SK-N-SH (cell line): Measurements from ENCODE around the gene ATP8B3. TPM values are rescaled to one million over a fixed set of nuclear protein-coding genes. Genes with fewer than 3 reads are reported as not detected.

Experiments used
- CTCF ChIA-PET: fragments of 300-600, 350-600 bp; formaldehyde crosslinking; extraction: SDS; loops from one replicate; lab custom pipeline; 2021; lab: Yijun Ruan, JAX
- POLR2A ChIA-PET: fragments of 350-600 bp; sonication (Branson Sonifier 250); formaldehyde crosslinking; extraction: SDS; loops from one replicate; lab custom pipeline; 2020; ENCODE audit warnings: antibody characterized with exemption, inconsistent platforms; lab: Yijun Ruan, JAX
- DNase-seq: peaks from one replicate; pipeline ENCODE4 v3.0.0; 2012
- H2AFZ ChIP-seq: fragments of 200-600 bp; sonication (generic); 2 replicates; pipeline ENCODE4 v1.8.1; 2016; ENCODE audit warnings: antibody characterized with exemption, mild to moderate bottlenecking, low read depth
- H3F3A ChIP-seq: fragments of 200-600 bp; sonication (generic); replicated peaks from 2 replicates; pipeline ENCODE3; 2016; ENCODE audit warnings: antibody characterized with exemption, mild to moderate bottlenecking; ENCODE audit not compliant: insufficient read depth
- H3K27ac ChIP-seq, 2 experiments: fragments of 200-500 bp in 1 of 2; fragments of 200-600 bp in 1 of 2; sonication (Bioruptor generic) in 1 of 2; sonication (generic), shearing (Covaris generic) in 1 of 2; 2 replicates each; pipeline versions ENCODE4 v1.5.1 to v1.6.1; 2014 to 2016; ENCODE audit warnings: low read depth in 2 of 2, inconsistent platforms in 1 of 2, low read length in 1 of 2, mild to moderate bottlenecking in 1 of 2, mixed read lengths in 1 of 2
- H3K27me3 ChIP-seq: fragments of 200-600 bp; sonication (generic), shearing (Covaris generic); 2 replicates; pipeline ENCODE4 v1.6.1; 2016; ENCODE audit warnings: mixed run types; ENCODE audit not compliant: insufficient read depth
- H3K36me3 ChIP-seq, 2 experiments: fragments of 200-500 bp in 1 of 2; fragments of 200-600 bp in 1 of 2; sonication (Bioruptor generic) in 1 of 2; sonication (generic) in 1 of 2; replicated peaks in 1 of 2; 2 replicates each; pipeline versions ENCODE3 to v1.5.1; 2014 to 2016; ENCODE audit warnings: low read length in 1 of 2, mild to moderate bottlenecking in 1 of 2; ENCODE audit not compliant: insufficient read depth in 2 of 2, control insufficient read depth in 1 of 2
- H3K4me1 ChIP-seq, 2 experiments: fragments of 200-500 bp in 1 of 2; fragments of 200-600 bp in 1 of 2; sonication (Bioruptor generic) in 1 of 2; sonication (generic), shearing (Covaris generic) in 1 of 2; 2 replicates each; pipeline versions ENCODE4 v1.5.1 to v1.6.1; 2014 to 2016; ENCODE audit warnings: low read depth in 1 of 2, low read length in 1 of 2, mixed run types in 1 of 2; ENCODE audit not compliant: insufficient read depth in 2 of 2, control insufficient read depth in 1 of 2
- H3K4me2 ChIP-seq: fragments of 200-600 bp; sonication (generic), shearing (Covaris generic); 2 replicates; pipeline ENCODE4 v1.6.1; 2017; ENCODE audit warnings: mixed run types
- H3K4me3 ChIP-seq, 2 experiments: fragments of 200-500 bp in 1 of 2; fragments of 200-600 bp in 1 of 2; sonication (Bioruptor generic) in 1 of 2; sonication (generic), shearing (Covaris generic) in 1 of 2; 2 replicates each; pipeline versions ENCODE4 v1.5.1 to v1.8.1; 2014 to 2016; ENCODE audit warnings: low read depth in 2 of 2, inconsistent platforms in 1 of 2, low read length in 1 of 2, mild to moderate bottlenecking in 1 of 2, mixed read lengths in 1 of 2, moderate library complexity in 1 of 2
- H3K79me2 ChIP-seq: fragments of 200-600 bp; sonication (generic); 2 replicates; pipeline ENCODE4 v1.8.1; 2017; ENCODE audit warnings: mild to moderate bottlenecking; ENCODE audit not compliant: insufficient read depth
- H3K9ac ChIP-seq: fragments of 200-600 bp; sonication (generic); 2 replicates; pipeline ENCODE4 v1.6.1; 2017; ENCODE audit warnings: mixed run types
- H3K9me2 ChIP-seq: fragments of 200-600 bp; sonication (generic); 2 replicates; pipeline ENCODE4 v1.6.1; 2017; ENCODE audit warnings: mixed run types
- H3K9me3 ChIP-seq: fragments of 200-600 bp; sonication (generic); 2 replicates; pipeline ENCODE4 v1.6.1; 2017; ENCODE audit warnings: mixed run types, mild to moderate bottlenecking, moderate library complexity
- H4K20me1 ChIP-seq: fragments of 200-600 bp; sonication (generic); 2 replicates; pipeline ENCODE4 v1.6.1; 2017; ENCODE audit warnings: mild to moderate bottlenecking, mixed run types; ENCODE audit not compliant: insufficient read depth
- CHD2 ChIP-seq: fragments of 150-350 bp; IDR thresholded peaks from 2 replicates; pipeline ENCODE4 v1.6.1; 2018; ENCODE audit warnings: low read length; ENCODE audit not compliant: partially characterized antibody
- CTCF ChIP-seq: fragments of 200-600 bp; sonication (generic); IDR thresholded peaks from 2 replicates; pipeline ENCODE4 v1.6.1; 2017; ENCODE audit warnings: antibody characterized with exemption, mild to moderate bottlenecking, moderate library complexity
- EP300 ChIP-seq, 2 experiments: IDR thresholded peaks; 2 replicates each; pipeline versions ENCODE4 v1.4.0 to v1.6.1; 2012; ENCODE audit warnings: borderline replicate concordance in 1 of 2, low read depth in 1 of 2, low read length in 1 of 2
- IRF3 ChIP-seq: fragments of 150-350 bp; IDR thresholded peaks from 2 replicates; pipeline ENCODE4 v1.6.1; 2016; ENCODE audit warnings: mild to moderate bottlenecking, low read depth, low read length
- NFIC ChIP-seq: IDR thresholded peaks from 2 replicates; pipeline ENCODE4 v1.4.0; 2012; ENCODE audit warnings: borderline replicate concordance
- POLR2AphosphoS5 ChIP-seq: IDR thresholded peaks from 2 replicates; pipeline ENCODE4 v1.6.1; 2012; ENCODE audit warnings: low read depth, low read length
- RAD21 ChIP-seq: IDR thresholded peaks from 2 replicates; pipeline ENCODE4 v1.6.1; 2012; ENCODE audit warnings: mild to moderate bottlenecking, low read length
- RCOR1 ChIP-seq: fragments of 150-350 bp; IDR thresholded peaks from 2 replicates; pipeline ENCODE4 v1.6.1; 2017; ENCODE audit warnings: antibody characterized with exemption, low read length
- RXRA ChIP-seq: IDR thresholded peaks from 2 replicates; pipeline ENCODE4 v1.4.0; 2012; ENCODE audit warnings: low read depth, mild to moderate bottlenecking, borderline replicate concordance
- USF1 ChIP-seq: IDR thresholded peaks from 2 replicates; pipeline ENCODE4 v1.4.0; 2012; ENCODE audit warnings: low read depth, borderline replicate concordance
- WGBS: methylation state at CpG from one replicate; pipeline ENCODE4 v1.1.6; 2017; ENCODE audit warnings: low lambda C conversion rate; 5-methylcytosine and 5-hydroxymethylcytosine counted together
- polyA plus RNA-seq, 3 experiments: library from polyadenylated mRNA; depleted of rRNA; stranded (reverse); fragments of >200 nt; gene quantifications; 2 replicates each; pipeline ENCODE4 v1.2.3, GENCODE V29; 2012
- TF ChIP-seq, protein P1 (sequence below): fragments of 150-350 bp; IDR thresholded peaks from 2 replicates; pipeline ENCODE4 v1.6.1; 2017; ENCODE audit warnings: antibody characterized with exemption, low read length, low read depth, borderline replicate concordance
- TF ChIP-seq, protein P2 (sequence below): IDR thresholded peaks from 2 replicates; pipeline ENCODE4 v1.4.0; 2012; ENCODE audit warnings: low read depth, borderline replicate concordance

The ATP8B3 gene
- polyA plus RNA-seq, 1 of the 3 experiments (the other 2 are of a cell fraction): 8.0 TPM

DNA sequence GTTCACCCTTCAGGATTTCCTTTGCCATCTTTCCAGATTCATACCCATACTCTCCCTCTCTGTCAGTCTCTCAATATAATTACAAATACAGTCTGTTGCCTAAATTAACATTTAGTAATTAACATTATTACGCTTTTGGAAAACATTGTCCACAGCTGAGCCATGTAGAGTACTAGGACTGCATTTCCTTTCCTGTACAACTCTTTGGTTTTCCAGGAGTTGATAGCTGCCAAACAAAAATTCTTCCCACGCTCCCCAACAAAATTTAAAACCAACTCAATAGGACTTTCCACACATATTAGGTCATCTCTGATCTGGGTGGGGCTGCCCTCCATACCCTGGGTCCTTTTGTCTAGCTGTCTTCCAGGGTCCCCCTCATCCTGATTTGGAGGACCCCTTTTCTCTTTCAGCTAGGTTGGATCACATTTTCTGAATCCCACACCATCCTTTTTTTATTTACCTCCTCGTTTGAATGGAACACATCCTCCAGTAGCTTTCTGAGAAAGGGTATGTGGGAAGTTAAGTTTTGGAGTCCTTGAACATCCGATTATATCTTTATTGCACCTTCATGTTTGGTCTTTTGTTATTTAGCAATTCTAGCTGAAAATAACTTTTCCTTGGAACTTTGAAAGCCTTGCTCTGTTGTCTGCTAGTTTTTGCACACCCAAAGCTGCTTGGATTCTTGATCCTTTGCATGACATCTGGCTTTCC, 41.1 kb downstream of the ATP8B3 start (continued):
- TF ChIP-seq, protein P1, sequence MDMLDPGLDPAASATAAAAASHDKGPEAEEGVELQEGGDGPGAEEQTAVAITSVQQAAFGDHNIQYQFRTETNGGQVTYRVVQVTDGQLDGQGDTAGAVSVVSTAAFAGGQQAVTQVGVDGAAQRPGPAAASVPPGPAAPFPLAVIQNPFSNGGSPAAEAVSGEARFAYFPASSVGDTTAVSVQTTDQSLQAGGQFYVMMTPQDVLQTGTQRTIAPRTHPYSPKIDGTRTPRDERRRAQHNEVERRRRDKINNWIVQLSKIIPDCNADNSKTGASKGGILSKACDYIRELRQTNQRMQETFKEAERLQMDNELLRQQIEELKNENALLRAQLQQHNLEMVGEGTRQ: no peak

DNA sequence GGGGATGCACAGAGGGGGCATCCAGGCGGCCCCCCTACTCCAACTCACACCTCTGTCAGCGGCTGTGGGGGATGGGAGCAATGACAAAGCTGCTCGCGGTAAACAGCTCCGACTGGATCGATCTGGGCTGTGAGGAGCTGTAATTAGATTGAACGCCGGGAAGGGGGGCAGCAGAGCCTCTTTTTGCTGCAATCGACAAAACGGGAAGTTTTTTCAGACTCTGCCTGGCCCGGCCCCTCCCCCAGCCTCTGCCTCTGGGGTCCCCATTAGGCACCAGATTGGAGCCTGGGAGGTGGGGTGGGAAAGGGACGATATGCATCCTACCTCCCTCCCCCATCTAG, 42.5 kb downstream of the ATP8B3 start:
- Histone ChIP-seq H3K9ac (no peak overlapping the region), H3K27me3 (peaks cover 62% of the 10 kb centered on the region), H4K20me1 (0 out of 2 replicates have a peak, but pooled peaks cover 4% of the 10 kb centered on the region), H3K9me3 (peaks cover 8% of the 10 kb centered on the region; the same call in 1 of the 2 replicates), H3F3A (peaks cover 3% of the 10 kb centered on the region), H3K4me2 (no peak overlapping the region), H3K27ac (no peak overlapping the region), H3K4me3 (no peak overlapping the region), H2AFZ (no peak overlapping the region), H3K36me3 (no peaks in the 10 kb centered on the region), H3K4me1 (no peaks in the 10 kb centered on the region), H3K9me2 (no peaks in the 10 kb centered on the region), H3K79me2 (no peaks in the 10 kb centered on the region)
- no peak for DNase-seq
- WGBS: 8% methylated on average over 7 of the region's 12 CpGs
- TF ChIP-seq, protein P2, sequence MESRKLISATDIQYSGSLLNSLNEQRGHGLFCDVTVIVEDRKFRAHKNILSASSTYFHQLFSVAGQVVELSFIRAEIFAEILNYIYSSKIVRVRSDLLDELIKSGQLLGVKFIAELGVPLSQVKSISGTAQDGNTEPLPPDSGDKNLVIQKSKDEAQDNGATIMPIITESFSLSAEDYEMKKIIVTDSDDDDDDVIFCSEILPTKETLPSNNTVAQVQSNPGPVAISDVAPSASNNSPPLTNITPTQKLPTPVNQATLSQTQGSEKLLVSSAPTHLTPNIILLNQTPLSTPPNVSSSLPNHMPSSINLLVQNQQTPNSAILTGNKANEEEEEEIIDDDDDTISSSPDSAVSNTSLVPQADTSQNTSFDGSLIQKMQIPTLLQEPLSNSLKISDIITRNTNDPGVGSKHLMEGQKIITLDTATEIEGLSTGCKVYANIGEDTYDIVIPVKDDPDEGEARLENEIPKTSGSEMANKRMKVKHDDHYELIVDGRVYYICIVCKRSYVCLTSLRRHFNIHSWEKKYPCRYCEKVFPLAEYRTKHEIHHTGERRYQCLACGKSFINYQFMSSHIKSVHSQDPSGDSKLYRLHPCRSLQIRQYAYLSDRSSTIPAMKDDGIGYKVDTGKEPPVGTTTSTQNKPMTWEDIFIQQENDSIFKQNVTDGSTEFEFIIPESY: no peak
- TF ChIP-seq RCOR1 (no peak), USF1 (no peak), EP300 (IDR thresholded peaks at IDR 0.05; ENCODE audit: borderline replicate concordance in 1 of 2, low read depth in 1 of 2, low read length in 1 of 2) (no peak), RXRA (no peak), POLR2AphosphoS5 (no peak), CTCF (no peak), RAD21 (no peak), NFIC (no peak), IRF3 (no peak), CHD2 (no peak)
- POLR2A ChIA-PET: no interaction called here
- CTCF ChIA-PET: interaction anchor here (0.9 to 2.6 kb wide), 4 partner anchors 12 to 164 kb away, joined by 3 to 16 read pairs (median 14); partner anchors contain the start of gene UQCR11
